Gastrocnemius medialis (tissue), 4 donors: Measurements from ENCODE around the gene ZBTB7C. TPM values are rescaled to one million over a fixed set of nuclear protein-coding genes. Genes with fewer than 3 reads are reported as not detected.

Experiments
- ATAC-seq, 2 donors: fragments of 150-250 bp; one replicate each; pipeline ENCODE4 v1.9.1; 2016
- DNase-seq, 2 donors: peaks; one replicate each; pipeline ENCODE4 v3.0.0-alpha.2; 2019
- H3K27ac ChIP-seq, 4 donors: fragments of 200-600 bp; sonication (generic); 1 replicate in 1 of 4; 2 replicates in 3 of 4; pipeline ENCODE4 v1.5.1; 2016 to 2018; ENCODE audit warnings: mild to moderate bottlenecking in 2 of 4, moderate library complexity in 1 of 4
- H3K27me3 ChIP-seq, 3 donors: fragments of 200-600 bp; sonication (generic) in 2 of 3; 1 replicate in 1 of 3; 2 replicates in 2 of 3; pipeline versions ENCODE4 v1.5.1 to v1.6.0; 2016 to 2019; ENCODE audit warnings: mild to moderate bottlenecking in 1 of 3, moderate library complexity in 1 of 3
- H3K36me3 ChIP-seq, 2 donors: fragments of 200-600 bp; sonication (generic) in 1 of 2; one replicate each; pipeline ENCODE4 v1.5.1; 2017 to 2018
- H3K4me1 ChIP-seq, 2 donors: fragments of 200-600 bp; sonication (generic) in 1 of 2; one replicate each; pipeline ENCODE4 v1.5.1; 2016 to 2017; ENCODE audit warnings: mild to moderate bottlenecking in 2 of 2
- H3K4me3 ChIP-seq, 4 donors: fragments of 200-600 bp; sonication (generic) in 3 of 4; 1 replicate in 1 of 4; 2 replicates in 3 of 4; pipeline ENCODE4 v1.5.1; 2016 to 2019; ENCODE audit warnings: mild to moderate bottlenecking in 2 of 4
- H3K9me3 ChIP-seq, 3 donors: fragments of 200-600 bp; sonication (generic) in 2 of 3; 1 replicate in 1 of 3; 2 replicates in 2 of 3; pipeline ENCODE4 v1.5.1; 2016 to 2019
- POLR2A ChIP-seq, 2 donors: fragments of 450-650 bp; IDR thresholded peaks; one replicate each; pipeline ENCODE4 v1.6.1; 2017; ENCODE audit warnings: antibody characterized with exemption in 2 of 2, mild to moderate bottlenecking in 2 of 2, moderate library complexity in 2 of 2
- in situ Hi-C, 4 donors: fragments of 200-750 bp; cut with MboI; loops; one replicate each; pipeline versions ENCODE4 v1.15.0 to v1.8.0; 2017; ENCODE audit warnings: low sequenced_read_pairs in 4 of 4
- intact Hi-C: fragments of 100-400 bp; cut with DNase I; formaldehyde crosslinking; loops from one replicate; pipeline ENCODE4 v1.15.1; 2023; ENCODE audit warnings: low total_unique reads
- total RNA-seq, 4 donors: library from RNA; depleted of rRNA; stranded (reverse); fragments of >200 nt; gene quantifications; one replicate each; pipeline versions ENCODE4 v1.1.0 to v1.2.3, GENCODE V29; 2016
- TF ChIP-seq, protein P1 (sequence below), 5 experiments: fragments of 450-650 bp in 3 of 5; fragments of 200-600 bp in 2 of 5; sonication (generic) in 2 of 5; IDR thresholded peaks in 4 of 5; conservative IDR thresholded peaks in 1 of 5; 1 replicate in 4 of 5; 2 replicates in 1 of 5; pipeline ENCODE4 v1.5.1; 2016 to 2019; ENCODE audit warnings: antibody characterized with exemption in 5 of 5, mild to moderate bottlenecking in 3 of 5, moderate library complexity in 3 of 5

Gene ZBTB7C
- total RNA-seq, 4 donors from 2014 or later = 0.53 to 12.3 (median 1.1) TPM

DNA sequence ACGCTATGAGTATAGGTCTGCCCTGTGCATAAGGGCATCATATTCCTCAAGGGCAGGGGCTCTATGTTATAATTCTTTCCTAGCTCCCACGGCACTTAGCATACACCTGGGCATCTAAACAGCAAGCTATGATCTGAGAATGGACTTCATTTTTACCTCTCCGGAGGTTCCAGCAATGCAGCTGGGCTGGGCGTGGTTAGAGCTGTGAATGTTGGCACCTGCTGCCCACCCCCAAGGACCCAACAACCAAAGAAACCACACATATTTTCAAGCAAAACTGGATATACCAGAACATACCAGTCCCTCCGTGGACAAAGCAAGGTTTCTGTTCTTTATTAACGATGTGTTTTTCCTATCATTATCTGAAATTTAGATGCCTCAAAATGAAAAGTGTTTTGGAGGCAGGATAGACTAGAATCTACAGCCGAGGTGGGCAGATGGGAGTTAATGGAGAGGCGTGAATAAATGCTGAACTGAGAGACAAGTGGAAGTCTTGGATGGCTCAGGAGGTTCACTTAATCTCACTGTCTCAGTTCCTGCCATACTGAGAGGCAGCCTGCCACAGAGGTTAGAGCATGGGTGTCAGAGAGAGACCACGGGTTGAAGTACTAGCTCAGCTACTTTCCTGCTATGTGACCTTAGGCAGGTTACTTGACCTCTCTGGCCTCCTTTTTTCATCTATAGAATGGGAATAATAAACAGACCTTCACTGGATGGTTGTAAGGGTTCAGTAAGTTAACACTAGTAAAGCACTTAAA, 292.1 kb downstream of the ZBTB7C start:
- intact Hi-C loops (no loop called here), in situ Hi-C loops (loop anchor here in 1 of 4 donors (25.0 kb wide), 1 partner anchor 95 kb away; no protein-coding TSS in a partner anchor)
- no peak overlapping the region for H3K4me3 ChIP-seq
- no peak for ATAC-seq
- DNase-seq = no peak
- no peaks in the 10 kb centered on the region for H3K27me3 ChIP-seq
- no peak for TF ChIP-seq POLR2A (IDR thresholded peaks at IDR 0.05)
- TF ChIP-seq, protein P1, sequence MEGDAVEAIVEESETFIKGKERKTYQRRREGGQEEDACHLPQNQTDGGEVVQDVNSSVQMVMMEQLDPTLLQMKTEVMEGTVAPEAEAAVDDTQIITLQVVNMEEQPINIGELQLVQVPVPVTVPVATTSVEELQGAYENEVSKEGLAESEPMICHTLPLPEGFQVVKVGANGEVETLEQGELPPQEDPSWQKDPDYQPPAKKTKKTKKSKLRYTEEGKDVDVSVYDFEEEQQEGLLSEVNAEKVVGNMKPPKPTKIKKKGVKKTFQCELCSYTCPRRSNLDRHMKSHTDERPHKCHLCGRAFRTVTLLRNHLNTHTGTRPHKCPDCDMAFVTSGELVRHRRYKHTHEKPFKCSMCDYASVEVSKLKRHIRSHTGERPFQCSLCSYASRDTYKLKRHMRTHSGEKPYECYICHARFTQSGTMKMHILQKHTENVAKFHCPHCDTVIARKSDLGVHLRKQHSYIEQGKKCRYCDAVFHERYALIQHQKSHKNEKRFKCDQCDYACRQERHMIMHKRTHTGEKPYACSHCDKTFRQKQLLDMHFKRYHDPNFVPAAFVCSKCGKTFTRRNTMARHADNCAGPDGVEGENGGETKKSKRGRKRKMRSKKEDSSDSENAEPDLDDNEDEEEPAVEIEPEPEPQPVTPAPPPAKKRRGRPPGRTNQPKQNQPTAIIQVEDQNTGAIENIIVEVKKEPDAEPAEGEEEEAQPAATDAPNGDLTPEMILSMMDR (IDR thresholded peaks at IDR 0.05 in 4 of 5, conservative IDR thresholded peaks at IDR 0.05 in 1 of 5) = no peak
- no peaks in the 10 kb centered on the region for H3K36me3 ChIP-seq
- H3K4me1 ChIP-seq = no peaks in the 10 kb centered on the region
- no peak overlapping the region for H3K27ac ChIP-seq
- H3K9me3 ChIP-seq = no peaks in the 10 kb centered on the region

DNA sequence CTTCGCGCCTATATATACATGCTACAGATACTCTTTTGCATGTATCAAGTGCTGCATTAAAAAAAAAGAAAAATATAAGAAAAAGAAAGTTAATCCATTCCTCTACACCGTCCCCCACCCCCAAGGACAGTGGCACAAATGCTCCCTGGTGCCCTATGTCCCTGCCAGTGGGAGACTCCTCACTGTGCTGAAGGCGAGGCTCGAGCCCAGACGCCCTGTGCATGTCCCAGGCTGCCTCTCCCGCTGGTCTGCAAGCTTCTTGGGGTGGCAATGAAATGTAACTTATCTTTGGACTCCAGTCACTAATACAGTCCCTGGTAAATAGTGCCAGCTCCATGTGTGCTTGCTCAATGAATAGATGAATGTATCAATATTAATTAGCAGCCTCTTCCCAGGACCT, 293.2 kb downstream of the ZBTB7C start:
- Histone ChIP-seq H3K4me1 (no peaks in the 10 kb centered on the region), H3K27ac (no peak overlapping the region), H3K9me3 (no peaks in the 10 kb centered on the region), H3K4me3 (no peak overlapping the region), H3K27me3 (no peaks in the 10 kb centered on the region), H3K36me3 (no peaks in the 10 kb centered on the region)
- TF ChIP-seq POLR2A (IDR thresholded peaks at IDR 0.05) = no peak
- TF ChIP-seq, protein P1 (IDR thresholded peaks at IDR 0.05 in 4 of 5, conservative IDR thresholded peaks at IDR 0.05 in 1 of 5) = no peak
- intact Hi-C loops (no loop called here), in situ Hi-C loops (loop anchor here in 1 of 4 donors (25.0 kb wide), 1 partner anchor 96 kb away; no protein-coding TSS in a partner anchor)
- DNase-seq = no peak
- ATAC-seq = no peak

DNA sequence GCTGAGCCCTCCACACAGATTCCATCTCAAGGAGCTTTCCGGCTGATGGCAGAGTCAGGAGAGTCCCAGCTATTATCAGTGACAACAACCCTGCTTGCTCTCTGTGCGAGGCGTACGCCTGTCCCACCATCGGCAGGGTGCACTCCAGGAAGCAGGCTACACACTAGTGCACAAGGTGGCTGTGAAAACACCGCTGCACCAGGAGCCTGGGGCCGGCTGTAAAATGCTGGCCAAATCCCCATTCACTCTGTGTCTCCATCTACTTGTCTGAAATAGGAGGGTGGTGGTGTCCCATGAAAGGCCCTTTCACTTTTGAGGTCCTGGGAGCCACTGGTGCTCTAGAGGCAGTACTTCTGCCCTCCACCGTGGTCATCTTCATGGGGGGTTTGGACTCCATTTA, 295.5 kb downstream of the ZBTB7C start:
- no peaks in the 10 kb centered on the region for H3K4me1 ChIP-seq
- no peak for ATAC-seq

GRCh38 chr18:48111587-48111986, 297.6 kb downstream of the ZBTB7C start:
- TF ChIP-seq, protein P1 (IDR thresholded peaks at IDR 0.05 in 4 of 5, conservative IDR thresholded peaks at IDR 0.05 in 1 of 5) = no peak
- TF ChIP-seq POLR2A (IDR thresholded peaks at IDR 0.05) = no peak
- no peak for ATAC-seq
- intact Hi-C loops = no loop called here
- H3K9me3 ChIP-seq = no peaks in the 10 kb centered on the region
- no peak overlapping the region for H3K27ac ChIP-seq
- H3K27me3 ChIP-seq = no peaks in the 10 kb centered on the region
- H3K4me1 ChIP-seq = no peaks in the 10 kb centered on the region
- DNase-seq = no peak
- H3K4me3 ChIP-seq = no peak overlapping the region
- in situ Hi-C loops = loop anchor here in 1 of 4 donors (25.0 kb wide), 1 partner anchor 101 kb away; no protein-coding TSS in a partner anchor
- no peaks in the 10 kb centered on the region for H3K36me3 ChIP-seq

More for the DNA sequence above, 295.5 kb downstream of the ZBTB7C start:
- Histone ChIP-seq H3K27me3 (no peaks in the 10 kb centered on the region), H3K36me3 (no peaks in the 10 kb centered on the region), H3K4me3 (no peak overlapping the region), H3K9me3 (no peaks in the 10 kb centered on the region), H3K27ac (no peak overlapping the region)
- TF ChIP-seq, protein P1 (IDR thresholded peaks at IDR 0.05 in 4 of 5, conservative IDR thresholded peaks at IDR 0.05 in 1 of 5) = no peak
- no peak for TF ChIP-seq POLR2A (IDR thresholded peaks at IDR 0.05)
- no peak for DNase-seq
- intact Hi-C loops = no loop called here
- in situ Hi-C loops = loop anchor here in 1 of 4 donors (25.0 kb wide), 1 partner anchor 99 kb away; no protein-coding TSS in a partner anchor
